GM18519 (cell line): ENCODE measurements around the gene PTEN.
"Not testable (repeated sequence)": the region's sequence is repeated elsewhere in the genome, so short reads cannot be mapped to it uniquely, and the experiment has no call there.

Experiments used
- ATAC-seq: cut with Tn5 transposase; IDR thresholded peaks from one replicate; pipeline ENCODE4 v1.9.1; 2021; ENCODE audit warnings: mild to moderate bottlenecking, moderate library complexity; ENCODE audit not compliant: unreplicated experiment, low FRiP score

PTEN gene

GRCh38 chr10:87863053-87863943 is at the start of gene PTEN, which contains the start of gene KLLN:
Gene PTEN, plus strand, starts transcription at chr10:87863625. Its CDS starts 845 bp downstream, at chr10:87864470.
Gene KLLN, minus strand, starts transcription at chr10:87863533. Its CDS starts 1,046 bp downstream, at chr10:87862487.
- ATAC-seq, result peak; percentile 28

- ATAC-seq, result no peak
Observed at GRCh38 chr10:87816163-87816897, 47.1 kb upstream of the PTEN start.

GRCh38 chr10:87816898-87817608 is 46.4 kb upstream of the PTEN start:
- no peak for ATAC-seq

GRCh38 chr10:87817609-87818504 is 45.6 kb upstream of the PTEN start, which contains the start of gene ATAD1:
Gene ATAD1, minus strand, starts transcription at chr10:87818226. Its CDS starts 3,627 bp downstream, at chr10:87814599.
- peak; percentile 60 for ATAC-seq

GRCh38 chr10:87818505-87819288 is 44.7 kb upstream of the PTEN start:
- peak; percentile 39 for ATAC-seq

GRCh38 chr10:87819289-87819585 is 44.2 kb upstream of the PTEN start:
- no peak for ATAC-seq

- no peak for ATAC-seq
Observed at GRCh38 chr10:87826653-87827052, 36.8 kb upstream of the PTEN start.

- ATAC-seq, result no peak
Observed at GRCh38 chr10:87827681-87828080, 35.7 kb upstream of the PTEN start.

GRCh38 chr10:87829051-87829450 is 34.4 kb upstream of the PTEN start:
- not testable (repeated sequence) for ATAC-seq

- no peak for ATAC-seq
Observed at GRCh38 chr10:87829986-87830729, 33.3 kb upstream of the PTEN start.

GRCh38 chr10:87836098-87836497 is 27.3 kb upstream of the PTEN start:
- no peak for ATAC-seq

GRCh38 chr10:87837445-87837844 is 26.0 kb upstream of the PTEN start:
- no peak for ATAC-seq

GRCh38 chr10:87838650-87839049 is 24.8 kb upstream of the PTEN start:
- ATAC-seq, result no peak

- ATAC-seq, result no peak
Observed at GRCh38 chr10:87841186-87841585, 22.2 kb upstream of the PTEN start.

- ATAC-seq, result no peak
Observed at GRCh38 chr10:87842220-87842641, 21.2 kb upstream of the PTEN start.

GRCh38 chr10:87842776-87843497 is 20.5 kb upstream of the PTEN start:
- ATAC-seq, result no peak

- ATAC-seq, result no peak
Observed at GRCh38 chr10:87843714-87844113, 19.7 kb upstream of the PTEN start.
